Pancreas (tissue), 10 donors: ENCODE measurements around the gene CARS2. TPM values are rescaled to one million over a fixed set of nuclear protein-coding genes. Genes with fewer than 3 reads are reported as not detected.
"Not testable (repeated sequence)": the region's sequence is repeated elsewhere in the genome, so short reads cannot be mapped to it uniquely, and the experiment has no call there.

Experiments
- ATAC-seq, 4 donors: fragments of 200-7000 bp; cut with Tn5 transposase; one replicate each; pipeline versions ENCODE4 v1.8.0 to v1.9.1; 2020; ENCODE audit warnings: mild to moderate bottlenecking in 4 of 4, moderate library complexity in 4 of 4
- DNase-seq, 6 donors: peaks; one replicate each; pipeline ENCODE4 v3.0.0-alpha.2; 2020
- FAIRE-seq: peaks from 2 replicates; lab custom pipeline; 2012; peaks lifted over from hg19 to GRCh38; lab: Jason Lieb, UNC
- H3K27ac ChIP-seq, 4 donors: fragments of 200-600 bp; sonication (generic); 1 replicate in 3 of 4; 2 replicates in 1 of 4; pipeline versions ENCODE4 v1.5.0 to v1.8.0; 2020
- H3K27me3 ChIP-seq, 4 donors: fragments of 200-600 bp; one replicate each; pipeline ENCODE4 v1.8.0; 2021
- H3K36me3 ChIP-seq, 3 donors: fragments of 200-600 bp; sonication (generic) in 1 of 3; one replicate each; pipeline versions ENCODE4 v1.5.0 to v1.8.0; 2020 to 2021
- H3K4me1 ChIP-seq, 3 donors: fragments of 200-600 bp; one replicate each; pipeline ENCODE4 v1.8.0; 2021
- H3K4me3 ChIP-seq, 4 donors: fragments of 200-600 bp; sonication (generic) in 2 of 4; one replicate each; pipeline versions ENCODE4 v1.5.0 to v1.8.0; 2020 to 2021
- H3K9me3 ChIP-seq, 4 donors: fragments of 200-600 bp; one replicate each; pipeline ENCODE4 v1.8.0; 2021
- WGBS, 2 donors: extraction: QIAGEN DNeasy Blood & Tissue Kit; methylation state at CpG; one replicate each; pipeline ENCODE4 v1.1.7; 2013; 5-methylcytosine and 5-hydroxymethylcytosine counted together
- intact Hi-C, 3 donors: fragments of 100-400 bp; cut with DNase I; formaldehyde crosslinking; loops; one replicate each; pipeline versions ENCODE4 v1.11.1 to v1.14.2; 2022
- polyA plus RNA-seq, 2 donors: library from polyadenylated mRNA; stranded (reverse); fragments of 200-250 nt; gene quantifications; one replicate each; pipeline ENCODE4 v1.2.3, GENCODE V29; 2013
- total RNA-seq, 6 donors: library from RNA; stranded (reverse); fragmentation: NEBNext Ultra II Directional in 4 of 6; extraction: Animal tissue kit (Norgen Biotek cat#: 25700) in 4 of 6; gene quantifications; one replicate each; pipeline versions ENCODE4 v1.2.1 to v1.2.4, GENCODE V29; 2021 to 2023
- TF ChIP-seq, protein P1 (sequence below), 4 donors: fragments of 200-600 bp; sonication (generic) in 3 of 4; IDR thresholded peaks; one replicate each; pipeline versions ENCODE4 v1.5.0 to v1.8.0; 2021; ENCODE audit warnings: antibody characterized with exemption in 4 of 4
- donor health status: healthy with polysubstance abuse.
- donor health status: DM: no; HTN: no; CAD: no; lungs with moderate emphysema.
- donor health status: DM: no; HTN: no; CAD: no.
- donor health status: control.
- donor health status: control.
- donor health status: Bipolar disorder and iron deficiency.
- donor health status: DM: yes; HTN: yes; CAD: no.
- donor health status: DM: no; HTN: no; CAD: no.
- donor health status: DM: no; HTN: no; CAD: no.
- donor health status: DM: yes; HTN: yes; CAD: no.

The CARS2 gene
- total and polyA plus RNA-seq, 8 donors: 18.2 to 98.7 (median 23.7) TPM

DNA sequence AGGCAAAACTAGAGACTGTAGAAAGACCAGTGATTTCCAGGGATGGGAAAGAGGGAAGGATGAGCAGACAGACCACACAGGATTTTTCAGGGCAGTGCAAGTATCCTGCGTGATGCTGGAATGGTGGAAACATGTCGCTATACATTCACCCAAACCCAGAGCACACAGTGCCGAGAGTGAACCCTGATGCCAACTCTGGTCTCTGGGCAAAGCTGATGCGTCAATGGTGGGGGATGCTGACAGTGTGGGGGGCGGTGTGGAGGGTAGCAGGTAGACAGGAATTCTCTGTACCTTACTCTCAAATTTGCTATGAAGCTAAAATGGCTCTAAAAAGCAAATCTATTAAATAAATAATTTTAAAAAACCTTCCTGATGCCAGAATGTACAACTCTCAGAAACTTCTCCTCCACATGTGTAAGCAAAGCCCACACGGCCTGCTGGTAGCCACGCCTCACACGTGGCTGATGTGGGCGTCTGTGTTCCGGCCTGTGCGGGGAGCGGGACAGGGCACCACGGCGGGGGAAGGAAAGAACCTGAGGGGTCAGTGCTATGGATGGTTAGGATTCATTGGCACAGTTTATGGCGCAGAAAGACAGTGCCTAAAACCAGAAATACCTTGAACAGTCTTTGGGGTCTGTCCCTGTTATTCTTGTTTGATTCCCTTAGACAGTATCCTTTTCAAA, 23.9 kb downstream of the CARS2 start:
- intact Hi-C loops: no loop called here

DNA sequence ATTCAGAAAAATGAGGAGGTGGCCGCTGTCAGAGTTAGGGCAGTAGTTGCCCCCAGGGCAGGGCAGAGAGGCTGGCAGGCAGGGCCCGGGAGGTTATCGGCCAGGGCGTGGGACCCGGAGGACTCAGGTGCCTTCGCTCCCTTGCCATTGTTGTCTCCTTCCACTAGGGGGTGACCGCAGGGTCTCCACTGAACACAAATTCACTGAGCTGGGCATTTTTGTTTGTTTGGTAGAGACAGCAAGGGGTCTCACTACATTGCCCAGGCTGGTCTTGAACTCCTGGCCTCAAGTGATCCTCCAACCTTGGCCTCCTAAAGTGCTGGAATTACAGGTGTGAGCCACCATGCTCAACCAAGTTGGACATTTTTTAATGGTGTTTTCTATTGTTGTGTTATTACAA, 25.1 kb downstream of the CARS2 start:
- TF ChIP-seq, protein P1, sequence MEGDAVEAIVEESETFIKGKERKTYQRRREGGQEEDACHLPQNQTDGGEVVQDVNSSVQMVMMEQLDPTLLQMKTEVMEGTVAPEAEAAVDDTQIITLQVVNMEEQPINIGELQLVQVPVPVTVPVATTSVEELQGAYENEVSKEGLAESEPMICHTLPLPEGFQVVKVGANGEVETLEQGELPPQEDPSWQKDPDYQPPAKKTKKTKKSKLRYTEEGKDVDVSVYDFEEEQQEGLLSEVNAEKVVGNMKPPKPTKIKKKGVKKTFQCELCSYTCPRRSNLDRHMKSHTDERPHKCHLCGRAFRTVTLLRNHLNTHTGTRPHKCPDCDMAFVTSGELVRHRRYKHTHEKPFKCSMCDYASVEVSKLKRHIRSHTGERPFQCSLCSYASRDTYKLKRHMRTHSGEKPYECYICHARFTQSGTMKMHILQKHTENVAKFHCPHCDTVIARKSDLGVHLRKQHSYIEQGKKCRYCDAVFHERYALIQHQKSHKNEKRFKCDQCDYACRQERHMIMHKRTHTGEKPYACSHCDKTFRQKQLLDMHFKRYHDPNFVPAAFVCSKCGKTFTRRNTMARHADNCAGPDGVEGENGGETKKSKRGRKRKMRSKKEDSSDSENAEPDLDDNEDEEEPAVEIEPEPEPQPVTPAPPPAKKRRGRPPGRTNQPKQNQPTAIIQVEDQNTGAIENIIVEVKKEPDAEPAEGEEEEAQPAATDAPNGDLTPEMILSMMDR (IDR thresholded peaks at IDR 0.05): peak in 2 of 4 donors; percentile 6 to 10
- H3K4me3 ChIP-seq: no peak overlapping the region
- intact Hi-C loops: no loop called here
- WGBS, 2 donors: 77 to 88% methylated on average over 7 of the region's 7 CpGs
- no peaks in the 10 kb centered on the region for H3K27me3 ChIP-seq
- no peak overlapping the region for H3K27ac ChIP-seq
- ATAC-seq (no peak), FAIRE-seq (no peak), DNase-seq (no peak)
- no peaks in the 10 kb centered on the region for H3K9me3 ChIP-seq
- peaks cover 0 to 20% (median 3%) of the 10 kb centered on the region in 3 donors for H3K36me3 ChIP-seq
- peaks cover 0 to 4% (median 3%) of the 10 kb centered on the region in 3 donors for H3K4me1 ChIP-seq

More for the DNA sequence above, 23.9 kb downstream of the CARS2 start:
- TF ChIP-seq, protein P1 (IDR thresholded peaks at IDR 0.05): no peak
- ATAC-seq: no peak
- peaks cover 0 to 4% (median 0%) of the 10 kb centered on the region in 3 donors for H3K4me1 ChIP-seq
- no peak overlapping the region for H3K27ac ChIP-seq
- 86% methylated on average over 15 of the region's 15 CpGs for WGBS, 2 donors
- H3K9me3 ChIP-seq: no peaks in the 10 kb centered on the region
- no peaks in the 10 kb centered on the region for H3K27me3 ChIP-seq
- no peak for DNase-seq
- FAIRE-seq: no peak
- no peak overlapping the region for H3K4me3 ChIP-seq
- H3K36me3 ChIP-seq: peaks cover 0 to 17% (median 0%) of the 10 kb centered on the region in 3 donors

DNA sequence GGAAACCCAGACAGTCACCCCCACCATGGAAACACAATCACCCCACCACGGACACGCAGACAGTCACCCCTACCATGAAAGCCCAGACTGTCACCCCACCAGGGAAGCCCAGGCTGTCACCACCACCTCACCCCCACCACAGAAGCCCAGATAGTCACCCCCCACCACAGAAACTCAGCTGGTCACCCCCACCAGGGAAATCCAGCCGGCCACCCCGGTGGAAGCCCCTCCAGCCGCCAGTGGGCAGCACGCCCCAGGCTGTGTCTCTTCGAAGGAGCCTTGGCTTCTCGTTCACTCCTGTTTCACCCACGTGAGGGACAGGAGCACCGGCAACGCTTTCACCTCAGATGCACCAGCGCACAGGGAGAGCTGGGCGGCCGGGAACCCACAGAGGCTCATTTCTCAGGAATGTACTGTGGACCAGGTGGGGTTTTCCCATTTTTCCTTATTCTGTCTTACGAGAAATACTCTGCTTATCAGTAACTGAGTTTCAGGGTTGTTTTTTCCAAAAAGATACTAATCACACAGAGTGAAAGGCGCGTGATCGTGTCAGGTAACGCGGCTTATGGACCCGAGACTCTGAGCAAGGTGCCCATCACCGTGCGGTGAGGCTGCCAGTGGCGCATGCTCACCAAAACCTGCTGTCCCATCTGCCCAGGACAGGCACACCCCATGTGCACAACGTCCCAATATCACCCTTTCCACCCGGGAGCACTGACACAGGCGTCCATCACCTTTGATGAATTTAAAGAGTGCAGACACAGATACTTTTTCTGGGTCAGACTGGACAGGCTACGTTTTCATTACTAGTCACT, 28.0 kb downstream of the CARS2 start:
- peaks cover 0 to 3% (median 0%) of the 10 kb centered on the region in 3 donors for H3K4me1 ChIP-seq
- H3K27me3 ChIP-seq: no peaks in the 10 kb centered on the region
- H3K27ac ChIP-seq: no peak overlapping the region
- WGBS, 2 donors: 90% methylated on average over 28 of the region's 28 CpGs
- no peaks in the 10 kb centered on the region for H3K9me3 ChIP-seq
- intact Hi-C loops: no loop called here
- TF ChIP-seq, protein P1 (IDR thresholded peaks at IDR 0.05): no peak
- DNase-seq (no peak), ATAC-seq (peak in 3 of 4 donors; percentile 22 to 67 (median 52)), FAIRE-seq (no peak)
- H3K36me3 ChIP-seq: peaks cover 0 to 20% (median 3%) of the 10 kb centered on the region in 3 donors
- H3K4me3 ChIP-seq: no peak overlapping the region

DNA sequence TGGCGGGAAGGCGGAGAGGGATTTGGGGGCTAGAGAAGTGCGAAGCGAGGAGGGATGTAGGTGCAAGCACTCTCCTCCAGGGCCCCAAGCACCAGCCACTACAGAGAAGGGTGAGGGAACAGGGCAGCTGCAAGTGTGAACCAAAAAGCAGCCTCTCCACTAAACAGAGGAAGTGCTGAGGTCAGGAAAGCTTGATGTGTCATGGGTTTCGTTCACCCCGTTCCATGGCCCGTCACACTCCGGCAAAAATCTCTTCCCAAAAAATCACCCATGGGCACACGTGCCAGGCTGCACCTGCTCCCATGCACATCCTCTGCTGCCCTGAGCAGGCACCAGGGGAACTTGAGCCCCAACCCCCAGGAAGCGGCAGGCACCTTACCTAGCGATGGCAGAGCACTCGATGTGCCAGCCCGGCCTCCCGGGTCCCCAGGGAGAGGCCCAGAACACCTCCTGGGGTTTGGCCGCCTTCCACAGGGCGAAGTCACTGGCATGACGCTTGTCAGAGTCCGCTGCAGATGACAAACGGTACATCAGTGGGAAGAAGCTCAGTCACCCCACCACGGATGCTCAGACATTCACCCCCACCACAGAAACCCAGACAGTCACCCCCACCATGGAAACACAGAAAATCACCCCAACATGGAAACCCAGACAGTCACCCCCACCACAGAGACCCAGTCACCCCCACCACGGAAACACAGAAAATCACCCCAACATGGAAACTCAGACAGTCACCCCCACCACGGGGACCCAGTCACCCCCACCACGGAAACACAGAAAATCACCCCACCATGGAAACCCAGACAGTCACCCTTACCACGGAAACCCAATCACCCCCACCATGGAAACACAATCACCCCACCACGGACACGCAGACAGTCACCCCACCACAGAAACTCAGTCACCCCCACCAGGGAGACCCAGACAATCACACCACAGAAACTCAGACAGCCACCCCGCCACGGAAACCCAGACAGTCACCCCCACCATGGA, 29.0 kb downstream of the CARS2 start:
- Histone ChIP-seq H3K4me3 (no peak overlapping the region), H3K27me3 (no peaks in the 10 kb centered on the region), H3K27ac (peak overlapping the region in 1 of 4 donors; percentile 47), H3K36me3 (peaks cover 0 to 12% (median 3%) of the 10 kb centered on the region in 3 donors), H3K4me1 (peaks cover 0 to 3% (median 0%) of the 10 kb centered on the region in 3 donors), H3K9me3 (no peaks in the 10 kb centered on the region)
- DNase-seq (peak in 4 of 6 donors; percentile 37 to 70 (median 60)), FAIRE-seq (no peak), ATAC-seq (peak; percentile 77 to 88 (median 78))
- TF ChIP-seq, protein P1 (IDR thresholded peaks at IDR 0.05): no peak
- intact Hi-C loops: no loop called here
- 79 to 83% methylated on average over 26 to 28 of the region's 28 CpGs for WGBS, 2 donors

DNA sequence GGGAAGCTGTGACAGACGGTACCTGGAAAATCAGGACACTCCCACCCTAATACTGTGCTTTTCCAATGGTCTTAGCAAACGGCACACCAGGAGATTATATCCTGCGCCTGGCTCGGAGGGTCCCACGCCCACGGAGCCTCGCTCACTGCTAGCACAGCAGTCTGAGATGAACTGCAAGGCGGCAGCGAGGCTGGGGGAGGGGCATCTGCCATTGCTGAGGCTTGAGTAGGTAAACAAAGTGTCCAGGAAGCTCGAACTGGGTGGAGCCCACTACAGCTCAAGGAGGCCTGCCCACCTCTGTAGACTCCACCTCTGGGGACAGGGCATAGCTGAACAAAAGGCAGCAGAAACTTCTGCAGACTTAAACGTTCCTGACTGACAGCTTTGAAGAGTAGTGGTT, 36.1 kb downstream of the CARS2 start:
- H3K4me3 ChIP-seq, H3K4me1 ChIP-seq, FAIRE-seq, ATAC-seq, H3K9me3 ChIP-seq, H3K27ac ChIP-seq, H3K27me3 ChIP-seq, DNase-seq, intact Hi-C loops: not testable (repeated sequence)
- 94 to 95% methylated on average over 11 of the region's 11 CpGs for WGBS, 2 donors
- peaks cover 0 to 24% (median 9%) of the 10 kb centered on the region in 3 donors for H3K36me3 ChIP-seq
